Stomach (tissue), 9 donors: Measurements from ENCODE around the gene KRT81. TPM values are rescaled to one million over a fixed set of nuclear protein-coding genes. Genes with fewer than 3 reads are reported as not detected.

Source experiments
- DNase-seq, 2 donors: peaks; one replicate each; pipeline versions ENCODE4 v3.0.0 to v3.0.0-alpha.2; 2013 to 2019
- H3K27ac ChIP-seq, 5 donors: fragments of 200-600 bp in 4 of 5; sonication (generic) in 4 of 5; one replicate each; pipeline ENCODE4 v1.5.1; 2013 to 2019; ENCODE audit warnings: mild to moderate bottlenecking in 1 of 5, moderate library complexity in 1 of 5
- H3K27me3 ChIP-seq, 3 donors: fragments of 200-600 bp; sonication (generic); one replicate each; pipeline ENCODE4 v1.5.1; 2017 to 2019; ENCODE audit warnings: mixed run types in 1 of 3
- H3K36me3 ChIP-seq, 4 donors: fragments of 200-600 bp; sonication (generic); 1 replicate in 3 of 4; 2 replicates in 1 of 4; pipeline ENCODE4 v1.5.1; 2016 to 2019
- H3K4me1 ChIP-seq, 4 donors: fragments of 200-600 bp; sonication (generic); one replicate each; pipeline ENCODE4 v1.5.1; 2016 to 2019
- H3K4me3 ChIP-seq, 4 donors: fragments of 200-600 bp; sonication (generic) in 3 of 4; one replicate each; pipeline ENCODE4 v1.5.1; 2016 to 2019; ENCODE audit warnings: mild to moderate bottlenecking in 1 of 4
- H3K9me3 ChIP-seq, 4 donors: fragments of 200-600 bp; sonication (generic); one replicate each; pipeline ENCODE4 v1.5.1; 2016 to 2019
- EP300 ChIP-seq: sonication (generic); formaldehyde crosslinking; IDR thresholded peaks from one replicate; pipeline ENCODE4 v1.6.1; 2017; ENCODE audit warnings: antibody characterized with exemption
- POLR2A ChIP-seq, 4 donors: fragments of 450-650 bp; IDR thresholded peaks; one replicate each; pipeline ENCODE4 v1.6.1; 2016; ENCODE audit warnings: antibody characterized with exemption in 4 of 4, control low read depth in 2 of 4, mild to moderate bottlenecking in 1 of 4, moderate library complexity in 1 of 4
- POLR2AphosphoS5 ChIP-seq, 3 donors: sonication (generic); formaldehyde crosslinking; IDR thresholded peaks; one replicate each; pipeline ENCODE4 v1.6.1; 2016; ENCODE audit warnings: antibody characterized with exemption in 3 of 3
- WGBS, 5 donors: extraction: QIAGEN DNeasy Blood & Tissue Kit in 3 of 5; methylation state at CpG; one replicate each; pipeline versions ENCODE4 v1.1.5 to v1.1.7; 2013 to 2018; 5-methylcytosine and 5-hydroxymethylcytosine counted together
- intact Hi-C: fragments of 100-400 bp; cut with DNase I; formaldehyde crosslinking; loops from one replicate; pipeline ENCODE4 v1.15.1; 2023; ENCODE audit warnings: low total_unique reads
- polyA plus RNA-seq, 3 donors: library from polyadenylated mRNA; stranded (reverse); fragments of 200-250 nt; gene quantifications; one replicate each; pipeline ENCODE4 v1.2.3, GENCODE V29; 2013
- total RNA-seq, 5 donors: library from RNA; depleted of rRNA; stranded (reverse); fragments of >200 nt; gene quantifications; one replicate each; pipeline versions ENCODE4 v1.1.0 to v1.2.3, GENCODE V29; 2014 to 2016
- TF ChIP-seq, protein P1 (sequence below), 7 experiments: fragments of 450-650 bp in 4 of 7; fragments of 200-600 bp in 3 of 7; sonication (generic) in 3 of 7; IDR thresholded peaks; one replicate each; pipeline ENCODE4 v1.5.1; 2016 to 2019; ENCODE audit warnings: antibody characterized with exemption in 7 of 7, control low read depth in 2 of 7, mild to moderate bottlenecking in 1 of 7
- donor health status: healthy with polysubstance abuse.
- donor health status: Bipolar disorder and iron deficiency.
- donor health status: healthy.

Gene KRT81
- total and polyA plus RNA-seq, 8 donors = 0.15 TPM; not detected in 7

- intact Hi-C loops = no loop called here
- TF ChIP-seq POLR2A (IDR thresholded peaks at IDR 0.05) = no peak
- TF ChIP-seq, protein P1, sequence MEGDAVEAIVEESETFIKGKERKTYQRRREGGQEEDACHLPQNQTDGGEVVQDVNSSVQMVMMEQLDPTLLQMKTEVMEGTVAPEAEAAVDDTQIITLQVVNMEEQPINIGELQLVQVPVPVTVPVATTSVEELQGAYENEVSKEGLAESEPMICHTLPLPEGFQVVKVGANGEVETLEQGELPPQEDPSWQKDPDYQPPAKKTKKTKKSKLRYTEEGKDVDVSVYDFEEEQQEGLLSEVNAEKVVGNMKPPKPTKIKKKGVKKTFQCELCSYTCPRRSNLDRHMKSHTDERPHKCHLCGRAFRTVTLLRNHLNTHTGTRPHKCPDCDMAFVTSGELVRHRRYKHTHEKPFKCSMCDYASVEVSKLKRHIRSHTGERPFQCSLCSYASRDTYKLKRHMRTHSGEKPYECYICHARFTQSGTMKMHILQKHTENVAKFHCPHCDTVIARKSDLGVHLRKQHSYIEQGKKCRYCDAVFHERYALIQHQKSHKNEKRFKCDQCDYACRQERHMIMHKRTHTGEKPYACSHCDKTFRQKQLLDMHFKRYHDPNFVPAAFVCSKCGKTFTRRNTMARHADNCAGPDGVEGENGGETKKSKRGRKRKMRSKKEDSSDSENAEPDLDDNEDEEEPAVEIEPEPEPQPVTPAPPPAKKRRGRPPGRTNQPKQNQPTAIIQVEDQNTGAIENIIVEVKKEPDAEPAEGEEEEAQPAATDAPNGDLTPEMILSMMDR (IDR thresholded peaks at IDR 0.05) = no peak
- no peak for TF ChIP-seq POLR2AphosphoS5 (IDR thresholded peaks at IDR 0.05)
- no peak for TF ChIP-seq EP300
- Histone ChIP-seq H3K4me1 (peaks cover 0 to 10% (median 4%) of the 10 kb centered on the region in 4 donors), H3K36me3 (no peaks in the 10 kb centered on the region), H3K27ac (no peak overlapping the region), H3K27me3 (peaks cover 0 to 44% (median 13%) of the 10 kb centered on the region in 3 donors), H3K4me3 (no peak overlapping the region), H3K9me3 (no peaks in the 10 kb centered on the region)
- WGBS, 5 donors = 84 to 100% (median 92%) methylated on average over 3 of the region's 3 CpGs
- DNase-seq = no peak
Observed at GRCh38 chr12:52324153-52324444, 32.8 kb upstream of the KRT81 start.

GRCh38 chr12:52323416-52324152 is 32.2 kb upstream of the KRT81 start:
- H3K4me3 ChIP-seq = no peak overlapping the region
- intact Hi-C loops = no loop called here
- peaks cover 0 to 49% (median 13%) of the 10 kb centered on the region in 3 donors for H3K27me3 ChIP-seq
- H3K27ac ChIP-seq = no peak overlapping the region
- 83 to 93% (median 92%) methylated on average over 9 to 10 of the region's 10 CpGs for WGBS, 5 donors
- peaks cover 0 to 10% (median 4%) of the 10 kb centered on the region in 4 donors for H3K4me1 ChIP-seq
- no peak for TF ChIP-seq POLR2AphosphoS5 (IDR thresholded peaks at IDR 0.05)
- DNase-seq = no peak
- H3K9me3 ChIP-seq = no peaks in the 10 kb centered on the region
- no peaks in the 10 kb centered on the region for H3K36me3 ChIP-seq

- no peaks in the 10 kb centered on the region for H3K36me3 ChIP-seq
- intact Hi-C loops = no loop called here
- no peak overlapping the region for H3K4me3 ChIP-seq
- H3K4me1 ChIP-seq = peaks cover 0 to 9% (median 4%) of the 10 kb centered on the region in 4 donors
- no peaks in the 10 kb centered on the region for H3K9me3 ChIP-seq
- peaks cover 0 to 55% (median 13%) of the 10 kb centered on the region in 3 donors for H3K27me3 ChIP-seq
- WGBS, 5 donors = 61 to 100% (median 68%) methylated on average over 1 of the region's 1 CpG
- H3K27ac ChIP-seq = no peak overlapping the region
- no peak for DNase-seq
- TF ChIP-seq, protein P1 (IDR thresholded peaks at IDR 0.05) = no peak
- TF ChIP-seq EP300 (no peak), POLR2AphosphoS5 (IDR thresholded peaks at IDR 0.05) (no peak), POLR2A (IDR thresholded peaks at IDR 0.05) (no peak)
Observed at GRCh38 chr12:52323001-52323400, 31.7 kb upstream of the KRT81 start.

DNA sequence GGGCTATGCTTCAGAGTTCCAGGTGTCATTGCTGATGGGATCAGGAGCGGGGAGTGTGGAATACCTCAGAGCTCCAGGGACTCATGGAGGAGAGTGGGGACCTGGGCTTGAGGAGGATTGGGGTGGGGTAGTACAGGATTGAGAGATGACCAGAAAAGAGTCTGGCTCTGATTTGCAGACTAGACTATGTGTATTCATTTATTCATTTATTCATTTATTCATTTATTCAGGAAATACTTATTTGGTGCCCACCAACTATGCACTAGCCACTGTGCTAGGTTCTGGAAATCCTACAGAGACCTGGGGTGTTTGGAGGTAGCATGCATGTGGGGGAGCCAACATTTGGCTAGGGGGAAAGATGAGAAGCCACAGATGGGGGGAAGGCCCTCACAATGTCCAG is 30.7 kb upstream of the KRT81 start:
- no peak overlapping the region for H3K27ac ChIP-seq
- TF ChIP-seq, protein P1 (IDR thresholded peaks at IDR 0.05) = no peak
- TF ChIP-seq POLR2A (IDR thresholded peaks at IDR 0.05) (no peak), POLR2AphosphoS5 (IDR thresholded peaks at IDR 0.05) (no peak), EP300 (no peak)
- DNase-seq = no peak
- H3K4me1 ChIP-seq = no peaks in the 10 kb centered on the region
- intact Hi-C loops = no loop called here
- H3K4me3 ChIP-seq = no peak overlapping the region
- H3K36me3 ChIP-seq = no peaks in the 10 kb centered on the region
- peaks cover 0 to 56% (median 13%) of the 10 kb centered on the region in 3 donors for H3K27me3 ChIP-seq
- WGBS, 5 donors = 92 to 100% (median 100%) methylated on average over 1 of the region's 1 CpG
- no peaks in the 10 kb centered on the region for H3K9me3 ChIP-seq

- no peak for DNase-seq
- Histone ChIP-seq H3K4me1 (no peaks in the 10 kb centered on the region), H3K36me3 (no peaks in the 10 kb centered on the region), H3K27me3 (peaks cover 0 to 56% (median 13%) of the 10 kb centered on the region in 3 donors), H3K27ac (no peak overlapping the region), H3K4me3 (no peak overlapping the region), H3K9me3 (no peaks in the 10 kb centered on the region)
- intact Hi-C loops = no loop called here
- TF ChIP-seq POLR2A (IDR thresholded peaks at IDR 0.05) (no peak), POLR2AphosphoS5 (IDR thresholded peaks at IDR 0.05) (no peak), EP300 (no peak)
- TF ChIP-seq, protein P1 (IDR thresholded peaks at IDR 0.05) = no peak
- WGBS, 5 donors = 57 to 78% (median 75%) methylated on average over 4 of the region's 4 CpGs
Observed at GRCh38 chr12:52321418-52321817, 30.1 kb upstream of the KRT81 start.
